ENCODE results near the gene DIP2C. TPM values are rescaled to one million over a fixed set of nuclear protein-coding genes. Genes with fewer than 3 reads are reported as not detected.

DIP2C gene
- total RNA-seq, 1 donor from 2014 or later = 10.1 TPM

GRCh38 chr10:228366-228765 lies 461.1 kb downstream of the DIP2C start:
- Histone ChIP-seq H3K4me2 (no peak overlapping the region), H3K79me2 (ENCODE audit: low read depth) (no peaks in the 10 kb centered on the region), H3K4me3 (no peak overlapping the region), H3K4me1 (no peaks in the 10 kb centered on the region), H3K9me3 (ENCODE audit: low read depth) (no peaks in the 10 kb centered on the region), H3K36me3 (no peaks in the 10 kb centered on the region), H3K27me3 (no peaks in the 10 kb centered on the region), H3K9ac (no peak overlapping the region), H4K20me1 (ENCODE audit: low read depth) (peaks cover 10% of the 10 kb centered on the region), H2AFZ (replicated peaks) (no peak overlapping the region), H3F3A (ENCODE audit: low read depth) (no peaks in the 10 kb centered on the region), H3K27ac (no peak overlapping the region)
- DNase-seq (ENCODE audit: low spot score) = no peak
- no peak overlapping the region for H3K4me3 Mint-ChIP-seq
- peaks cover 6% of the 10 kb centered on the region for H3K36me3 Mint-ChIP-seq
- H3K4me1 Mint-ChIP-seq = peaks cover 5% of the 10 kb centered on the region
- H3K27ac Mint-ChIP-seq = no peak overlapping the region
- H3K27me3 Mint-ChIP-seq (ENCODE audit: insufficient read depth, low read depth) = no peaks in the 10 kb centered on the region
- TF ChIP-seq EZH2 (IDR thresholded peaks at IDR 0.05) = no peak
- no peak for TF ChIP-seq CTCF (IDR thresholded peaks at IDR 0.05)
- TF ChIP-seq EZH2phosphoT487 (IDR thresholded peaks at IDR 0.05) = no peak
- no peaks in the 10 kb centered on the region for H3K9me3 Mint-ChIP-seq

- no peak overlapping the region for H3K9ac ChIP-seq
- peaks cover 10% of the 10 kb centered on the region for H4K20me1 ChIP-seq (ENCODE audit: low read depth)
- no peak overlapping the region for H3K4me3 Mint-ChIP-seq
- H3K27ac Mint-ChIP-seq = no peak overlapping the region
- no peaks in the 10 kb centered on the region for H3K4me1 Mint-ChIP-seq
- H3K36me3 ChIP-seq = no peaks in the 10 kb centered on the region
- no peaks in the 10 kb centered on the region for H3K4me1 ChIP-seq
- H3K9me3 Mint-ChIP-seq = no peaks in the 10 kb centered on the region
- H3K27ac ChIP-seq = no peak overlapping the region
- DNase-seq (ENCODE audit: low spot score) = no peak
- no peaks in the 10 kb centered on the region for H3K27me3 ChIP-seq
- H3K9me3 ChIP-seq (ENCODE audit: low read depth) = no peaks in the 10 kb centered on the region
- TF ChIP-seq EZH2 (IDR thresholded peaks at IDR 0.05) = no peak
- no peaks in the 10 kb centered on the region for H3K27me3 Mint-ChIP-seq (ENCODE audit: insufficient read depth, low read depth)
- no peak overlapping the region for H2AFZ ChIP-seq (replicated peaks)
- no peak overlapping the region for H3K4me2 ChIP-seq
- H3F3A ChIP-seq (ENCODE audit: low read depth) = no peaks in the 10 kb centered on the region
- H3K36me3 Mint-ChIP-seq = peaks cover 2% of the 10 kb centered on the region
- no peaks in the 10 kb centered on the region for H3K79me2 ChIP-seq (ENCODE audit: low read depth)
- no peak overlapping the region for H3K4me3 ChIP-seq
Observed at GRCh38 chr10:227014-227413, 462.5 kb downstream of the DIP2C start.

- no peak overlapping the region for H3K27ac ChIP-seq
- H3K4me2 ChIP-seq = no peak overlapping the region
- H3K9me3 ChIP-seq (ENCODE audit: low read depth) = no peaks in the 10 kb centered on the region
- Mint-ChIP-seq H3K27ac (no peak overlapping the region), H3K4me1 (no peaks in the 10 kb centered on the region), H3K36me3 (peaks cover 3% of the 10 kb centered on the region), H3K9me3 (no peaks in the 10 kb centered on the region), H3K4me3 (no peak overlapping the region), H3K27me3 (ENCODE audit: insufficient read depth, low read depth) (no peaks in the 10 kb centered on the region)
- H4K20me1 ChIP-seq (ENCODE audit: low read depth) = peaks cover 10% of the 10 kb centered on the region
- H3K9ac ChIP-seq = no peak overlapping the region
- DNase-seq (ENCODE audit: low spot score) = no peak
- no peaks in the 10 kb centered on the region for H3K36me3 ChIP-seq
- H3K79me2 ChIP-seq (ENCODE audit: low read depth) = no peaks in the 10 kb centered on the region
- H3K27me3 ChIP-seq = no peaks in the 10 kb centered on the region
- no peak overlapping the region for H3K4me3 ChIP-seq
- TF ChIP-seq EZH2 (IDR thresholded peaks at IDR 0.05) (no peak), EZH2phosphoT487 (IDR thresholded peaks at IDR 0.05) (no peak), CTCF (IDR thresholded peaks at IDR 0.05) (no peak)
- no peaks in the 10 kb centered on the region for H3F3A ChIP-seq (ENCODE audit: low read depth)
- H2AFZ ChIP-seq (replicated peaks) = no peak overlapping the region
- H3K4me1 ChIP-seq = no peaks in the 10 kb centered on the region
Observed at GRCh38 chr10:226018-226417, 463.4 kb downstream of the DIP2C start.

GRCh38 chr10:224571-224970 lies 464.9 kb downstream of the DIP2C start:
- Histone ChIP-seq H2AFZ (replicated peaks) (no peak overlapping the region), H3K27me3 (no peaks in the 10 kb centered on the region), H3K9ac (no peak overlapping the region), H3K27ac (no peak overlapping the region), H3K79me2 (ENCODE audit: low read depth) (no peaks in the 10 kb centered on the region), H3F3A (ENCODE audit: low read depth) (no peaks in the 10 kb centered on the region), H3K4me1 (no peaks in the 10 kb centered on the region), H3K4me3 (no peak overlapping the region), H3K4me2 (no peak overlapping the region), H3K9me3 (ENCODE audit: low read depth) (no peaks in the 10 kb centered on the region), H3K36me3 (no peaks in the 10 kb centered on the region), H4K20me1 (ENCODE audit: low read depth) (peaks cover 10% of the 10 kb centered on the region)
- TF ChIP-seq CTCF (IDR thresholded peaks at IDR 0.05) (no peak), EZH2 (IDR thresholded peaks at IDR 0.05) (no peak), EZH2phosphoT487 (IDR thresholded peaks at IDR 0.05) (no peak)
- no peak for DNase-seq (ENCODE audit: low spot score)
- Mint-ChIP-seq H3K27me3 (ENCODE audit: insufficient read depth, low read depth) (no peaks in the 10 kb centered on the region), H3K9me3 (no peaks in the 10 kb centered on the region), H3K36me3 (peaks cover 3% of the 10 kb centered on the region), H3K4me1 (no peaks in the 10 kb centered on the region), H3K4me3 (no peak overlapping the region), H3K27ac (no peak overlapping the region)

Small RNAs within 50 kb of the gene (microRNA-seq; reads per million reads assigned to microRNA genes)
- gene MIR5699 = 5.4 reads per million, percentile 27 among the genes with 10 or more reads in this experiment

Small RNAs within 50 kb of the gene (small RNA-seq; reads per million reads assigned to genes)
- gene MIR5699 (not detected), gene RN7SL754P (not detected), gene RNA5SP298 (not detected)

Other genes starting within 250 kb of the DIP2C start
- gene LARP4B, start 242.0 kb upstream of the DIP2C start, total RNA-seq (ENCODE audit: low replicate concordance) = 33.1 and 37.8 TPM in 2 replicates

Measured in neural progenitor cell (in vitro differentiated cells).